BE2C (cell line): ENCODE results near the gene FERD3L. TPM values are rescaled to one million over a fixed set of nuclear protein-coding genes. Genes with fewer than 3 reads are reported as not detected.
A peak's percentile ranks its signal among the peaks of the same experiment; 100 is the strongest.
"Not testable (repeated sequence)": the region's sequence is repeated elsewhere in the genome, so short reads cannot be mapped to it uniquely, and the experiment has no call there.

Experiments used
- DNase-seq: peaks from one replicate; pipeline ENCODE4 v3.0.0-alpha.2; 2020
- H3K27me3 ChIP-seq: fragments of 250-450 bp; sonication (Bioruptor Pico); 2 replicates; pipeline ENCODE4 v1.5.1; 2020; ENCODE audit warnings: mild to moderate bottlenecking
- H3K36me3 ChIP-seq: fragments of 250-450 bp; sonication (Bioruptor Pico); 2 replicates; pipeline ENCODE4 v1.5.1; 2020; ENCODE audit warnings: mild to moderate bottlenecking
- H3K4me1 ChIP-seq: fragments of 250-450 bp; sonication (Bioruptor Pico); 2 replicates; pipeline ENCODE4 v1.5.1; 2020
- H3K4me3 ChIP-seq: 2 replicates; pipeline ENCODE4 v1.5.1; 2011; ENCODE audit warnings: low read depth, low read length
- H3K9me3 ChIP-seq: fragments of 250-450 bp; sonication (Bioruptor Pico); 2 replicates; pipeline ENCODE4 v1.5.1; 2020
- CTCF ChIP-seq: IDR thresholded peaks from 2 replicates; pipeline ENCODE4 v1.5.1; 2012; ENCODE audit warnings: mild to moderate bottlenecking, low read depth, low read length
- polyA plus RNA-seq: library from polyadenylated mRNA; unstranded; fragments of >200 nt; gene quantifications from one replicate; pipeline ENCODE4 v1.2.1, GENCODE V29; 2012; ENCODE audit warnings: low read depth, missing spikeins; ENCODE audit not compliant: insufficient read length, insufficient read depth

Gene FERD3L, protein sequence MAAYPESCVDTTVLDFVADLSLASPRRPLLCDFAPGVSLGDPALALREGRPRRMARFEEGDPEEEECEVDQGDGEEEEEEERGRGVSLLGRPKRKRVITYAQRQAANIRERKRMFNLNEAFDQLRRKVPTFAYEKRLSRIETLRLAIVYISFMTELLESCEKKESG
- polyA plus RNA-seq = not detected

DNA sequence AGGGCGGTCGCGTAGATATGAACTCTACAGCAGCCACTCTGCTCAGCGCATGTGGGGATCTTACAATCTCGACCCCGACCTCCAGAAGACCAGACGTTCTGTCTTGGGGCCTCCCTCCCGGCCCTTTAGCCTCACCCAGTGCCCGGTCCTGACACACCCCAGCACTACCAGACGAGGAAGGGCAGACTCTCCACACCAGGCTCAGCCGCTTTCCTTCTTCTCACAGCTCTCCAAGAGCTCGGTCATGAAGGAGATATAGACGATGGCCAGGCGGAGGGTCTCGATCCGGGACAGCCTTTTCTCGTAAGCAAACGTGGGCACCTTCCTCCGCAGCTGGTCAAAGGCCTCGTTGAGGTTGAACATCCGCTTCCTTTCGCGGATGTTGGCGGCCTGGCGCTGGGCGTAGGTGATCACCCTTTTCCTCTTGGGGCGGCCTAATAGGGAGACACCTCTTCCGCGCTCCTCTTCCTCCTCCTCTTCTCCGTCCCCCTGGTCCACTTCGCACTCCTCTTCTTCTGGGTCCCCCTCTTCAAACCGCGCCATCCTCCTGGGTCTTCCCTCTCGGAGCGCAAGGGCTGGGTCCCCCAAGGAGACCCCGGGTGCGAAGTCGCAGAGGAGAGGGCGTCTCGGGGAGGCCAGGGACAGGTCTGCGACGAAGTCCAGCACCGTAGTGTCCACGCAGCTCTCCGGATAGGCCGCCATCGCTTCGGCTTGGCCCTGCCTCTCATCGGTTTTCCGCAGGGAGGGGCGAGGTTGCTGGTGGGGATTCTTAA is at the start of gene FERD3L:
Gene FERD3L, minus strand, starts transcription at position 761 of the 773 bp plus-strand sequence. Its CDS starts 59 bp downstream, at position 702.
- Histone ChIP-seq H3K27me3 (no peaks in the 10 kb centered on the region), H3K4me1 (no peaks in the 10 kb centered on the region), H3K36me3 (no peaks in the 10 kb centered on the region), H3K9me3 (no peaks in the 10 kb centered on the region; the same call in 1 of the 2 replicates), H3K4me3 (no peak within 1 kb of the TSS)
- peak; percentile 6 for DNase-seq
- no peak for TF ChIP-seq CTCF

GRCh38 chr7:19194417-19194816 is 49.2 kb upstream of the FERD3L start:
- H3K9me3 ChIP-seq, DNase-seq, H3K4me1 ChIP-seq, H3K36me3 ChIP-seq, H3K4me3 ChIP-seq, H3K27me3 ChIP-seq: not testable (repeated sequence)

DNA sequence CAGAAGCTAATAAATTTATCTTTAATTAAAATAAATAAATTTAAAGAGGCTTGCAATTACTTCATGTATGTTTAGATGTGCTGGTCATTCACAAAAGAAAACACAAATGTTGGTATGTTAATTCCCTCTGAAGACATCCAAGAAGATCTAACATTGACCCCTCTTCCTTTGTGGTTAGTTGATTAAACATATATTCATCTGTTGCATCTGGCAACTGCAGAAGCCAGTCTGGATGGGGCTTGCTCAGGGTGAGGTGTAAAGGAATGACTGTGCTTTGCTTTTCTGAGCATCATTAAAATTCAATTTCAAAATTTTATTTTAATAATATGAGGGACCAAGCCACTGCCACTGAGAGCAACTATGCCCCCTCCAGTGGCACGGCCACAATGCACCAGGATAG is 36.4 kb upstream of the FERD3L start:
- Histone ChIP-seq H3K9me3 (no peaks in the 10 kb centered on the region), H3K4me1 (no peaks in the 10 kb centered on the region), H3K4me3 (no peak overlapping the region), H3K27me3 (peaks cover 35% of the 10 kb centered on the region), H3K36me3 (no peaks in the 10 kb centered on the region)
- TF ChIP-seq CTCF = no peak
- DNase-seq = no peak

GRCh38 chr7:19178595-19178994 is 33.4 kb upstream of the FERD3L start:
- no peak overlapping the region for H3K4me3 ChIP-seq
- no peaks in the 10 kb centered on the region for H3K4me1 ChIP-seq
- no peaks in the 10 kb centered on the region for H3K9me3 ChIP-seq
- no peak for TF ChIP-seq CTCF
- DNase-seq = no peak
- no peaks in the 10 kb centered on the region for H3K36me3 ChIP-seq
- H3K27me3 ChIP-seq = peaks cover 49% of the 10 kb centered on the region

- H3K9me3 ChIP-seq = no peaks in the 10 kb centered on the region
- no peak for TF ChIP-seq CTCF
- H3K36me3 ChIP-seq = no peaks in the 10 kb centered on the region
- H3K4me1 ChIP-seq = no peaks in the 10 kb centered on the region
- no peak for DNase-seq
- H3K4me3 ChIP-seq = no peak overlapping the region
- H3K27me3 ChIP-seq = peaks cover 49% of the 10 kb centered on the region
These were observed 32.0 kb upstream of the FERD3L start for GRCh38 chr7:19177269-19177668.

- Histone ChIP-seq H3K27me3 (peaks cover 41% of the 10 kb centered on the region), H3K4me3 (no peak overlapping the region), H3K36me3 (no peaks in the 10 kb centered on the region), H3K9me3 (no peaks in the 10 kb centered on the region), H3K4me1 (no peaks in the 10 kb centered on the region)
- no peak for DNase-seq
- TF ChIP-seq CTCF = no peak
These were observed 30.0 kb upstream of the FERD3L start for GRCh38 chr7:19175241-19175640.
